Stimulated activated CD8-positive, alpha-beta memory T cell treated with anti-CD3 and anti-CD28 coated beads, Interleukin-12 subunit alpha, Interleukin-12 subunit beta, amount 100 ng/mL, for 24 hours (primary cell): Measurements from ENCODE around the gene TEKT1.
"Not testable (repeated sequence)": the region's sequence is repeated elsewhere in the genome, so short reads cannot be mapped to it uniquely, and the experiment has no call there.

ENCODE experiments used
- DNase-seq: peaks from one replicate; pipeline ENCODE4 v3.0.0-alpha.2; 2020; ENCODE audit errors: extremely low read depth

Gene TEKT1

DNA sequence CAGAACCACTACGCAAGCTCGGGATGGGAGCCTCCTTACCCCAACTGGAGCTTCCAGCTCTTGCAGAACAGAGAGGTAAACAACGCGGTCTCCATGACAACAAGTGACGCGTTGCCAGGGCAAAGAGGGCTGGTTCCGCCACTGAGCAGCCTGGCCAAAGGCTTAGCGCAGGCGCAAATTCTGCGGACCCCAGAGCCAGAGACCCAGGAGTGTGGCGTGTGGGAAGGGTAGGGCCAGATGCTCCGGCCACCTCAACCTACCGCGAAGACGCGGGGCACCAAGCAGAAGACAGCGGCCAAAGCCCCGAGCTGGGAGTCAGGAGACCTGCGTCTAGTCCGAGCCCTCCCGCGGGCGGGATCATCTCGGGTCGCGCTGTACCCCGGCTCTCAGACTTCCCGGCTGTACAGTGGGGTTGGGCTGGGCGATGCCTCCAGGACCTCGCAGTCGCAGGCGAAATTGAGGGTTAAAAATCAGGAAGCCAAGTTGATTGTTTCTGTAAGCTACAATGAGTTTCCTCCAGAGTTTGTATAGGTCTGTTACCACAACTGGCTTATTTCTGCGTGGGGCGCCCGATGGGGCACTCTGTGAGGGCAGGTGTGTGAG is at the start of gene TEKT1:
Gene TEKT1, minus strand, starts transcription at position 69 of the 603 bp plus-strand sequence. CDS start 1,353 bp downstream, outside the sequence.
- DNase-seq = peak; percentile 28

DNA sequence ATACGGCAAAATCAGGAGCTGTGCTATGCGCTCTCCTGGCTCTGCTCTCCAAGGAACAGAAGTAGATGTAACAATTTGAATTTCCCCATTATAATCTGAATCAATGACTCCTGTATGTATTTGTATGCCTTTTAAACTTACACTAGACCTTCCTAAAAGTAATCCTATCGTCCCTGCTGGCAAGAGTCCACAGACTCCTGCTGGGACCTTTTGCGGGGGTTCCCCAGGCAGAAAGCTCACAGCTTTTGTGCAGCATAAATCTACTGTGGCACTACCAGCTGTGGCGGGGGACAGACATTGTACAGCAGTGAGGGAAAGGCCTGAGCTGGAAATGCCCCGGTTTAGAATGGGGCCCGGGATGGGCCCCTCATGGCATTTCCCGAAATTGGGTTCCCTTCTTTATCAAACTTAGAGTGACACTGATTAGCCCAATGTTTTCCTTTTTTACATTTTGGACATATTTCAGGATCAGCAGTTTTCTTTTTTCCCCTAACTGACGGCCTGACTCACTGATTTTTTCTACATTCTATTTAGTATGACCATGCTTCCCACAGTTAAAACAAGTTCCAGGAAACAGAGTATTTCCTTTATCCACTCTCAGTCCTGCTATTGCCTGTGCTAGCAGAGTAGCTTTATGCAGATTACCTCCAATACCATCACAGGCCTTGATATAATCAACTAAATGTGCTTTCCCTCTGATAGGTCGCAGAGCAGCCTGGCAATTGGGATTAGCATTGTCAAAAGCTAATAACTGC is 47.9 kb upstream of the TEKT1 start:
- DNase-seq = not testable (repeated sequence)

DNA sequence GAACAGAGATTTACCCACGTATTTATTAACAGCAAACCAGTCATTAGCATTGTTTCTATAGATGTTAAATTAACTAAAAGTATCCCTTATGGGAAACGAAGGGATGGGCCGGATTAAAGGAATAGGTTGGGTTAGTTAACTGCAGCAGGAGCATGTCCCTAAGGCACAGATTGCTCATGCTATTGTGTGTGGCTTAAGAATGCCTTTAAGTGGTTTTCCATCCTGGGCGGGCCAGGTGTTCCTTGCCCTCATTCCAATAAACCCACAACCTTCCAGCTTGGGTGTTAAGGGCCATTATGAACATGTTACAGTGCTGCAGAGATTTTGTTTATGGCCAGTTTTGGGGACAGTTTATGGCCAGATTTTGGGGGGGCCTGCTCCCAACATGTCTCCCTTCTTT is 43.7 kb upstream of the TEKT1 start:
- DNase-seq = not testable (repeated sequence)

DNA sequence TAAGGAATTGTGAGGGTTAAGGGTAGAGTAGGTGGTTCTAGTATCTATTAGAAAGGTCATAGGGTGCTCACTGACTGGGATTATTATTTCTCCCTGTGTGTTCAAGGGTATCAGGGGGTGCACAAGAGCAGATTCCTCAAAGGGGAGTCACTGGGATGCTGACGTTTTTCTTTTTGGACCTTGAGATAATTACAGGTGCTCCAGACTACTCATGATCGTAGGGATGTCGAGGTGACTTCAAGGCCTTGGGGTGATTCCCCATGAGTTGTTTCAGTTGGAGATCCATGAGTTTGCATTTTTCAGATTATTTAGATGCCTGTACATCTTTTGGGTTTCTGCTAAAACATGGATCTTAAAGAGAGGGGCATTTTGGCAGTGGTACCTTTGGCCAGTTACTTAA is 41.4 kb upstream of the TEKT1 start:
- DNase-seq = no peak

DNA sequence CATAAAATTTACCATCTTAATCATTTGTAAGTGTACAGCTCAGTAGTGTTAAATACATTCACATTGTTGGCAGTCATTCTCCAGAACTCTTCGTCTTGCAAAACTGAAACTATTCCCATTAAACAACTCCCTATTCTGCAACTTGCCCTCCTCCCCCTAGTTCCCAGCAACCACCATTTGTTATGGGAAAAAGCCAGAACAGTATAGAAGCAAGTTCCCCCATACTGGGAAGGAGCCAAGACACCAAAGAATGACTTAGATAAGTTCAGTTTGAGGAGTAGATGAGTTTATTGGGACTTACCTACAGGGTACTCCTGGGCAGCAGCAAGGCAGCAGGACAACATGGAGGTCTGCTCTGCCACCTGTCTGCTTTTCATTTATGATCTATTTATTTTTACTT is 39.3 kb upstream of the TEKT1 start:
- DNase-seq = no peak

DNA sequence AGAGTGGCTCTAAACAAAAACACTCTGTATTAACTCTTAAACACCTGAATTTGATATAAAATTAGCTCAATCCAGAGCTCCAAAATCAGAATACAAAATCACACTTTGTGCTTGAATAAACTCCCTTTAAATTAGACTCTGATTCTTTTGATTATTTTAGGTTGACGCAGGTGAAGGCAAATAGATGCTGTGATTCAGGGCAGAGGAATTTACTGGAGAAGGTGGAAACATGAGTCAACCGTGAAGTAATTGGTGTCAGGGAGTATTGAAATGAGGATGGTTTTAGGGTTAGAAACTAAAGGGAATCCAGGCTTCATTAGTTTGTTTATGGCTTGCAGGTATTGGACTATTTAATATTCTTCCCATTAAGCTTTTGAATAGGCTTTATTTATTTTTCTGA is 37.1 kb upstream of the TEKT1 start:
- DNase-seq = no peak

DNA sequence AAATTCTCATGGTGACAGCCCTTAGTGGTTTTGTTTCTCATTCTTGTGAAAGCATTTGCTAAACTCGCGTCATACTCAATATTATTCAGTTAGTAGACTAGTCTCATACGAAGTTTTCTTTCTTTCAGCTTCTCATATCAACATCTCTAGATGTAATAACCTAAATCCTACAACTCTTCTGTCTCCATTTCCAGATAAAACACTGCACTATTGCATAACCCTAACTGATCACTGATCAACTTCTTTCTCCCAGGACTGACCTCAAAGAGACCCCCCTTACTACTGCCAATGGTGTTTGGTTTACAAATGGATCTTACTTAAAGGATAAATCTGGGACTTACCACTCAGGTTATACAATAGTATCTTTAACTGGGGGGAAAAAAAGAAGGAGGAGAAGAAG is 36.3 kb upstream of the TEKT1 start:
- DNase-seq = no peak

DNA sequence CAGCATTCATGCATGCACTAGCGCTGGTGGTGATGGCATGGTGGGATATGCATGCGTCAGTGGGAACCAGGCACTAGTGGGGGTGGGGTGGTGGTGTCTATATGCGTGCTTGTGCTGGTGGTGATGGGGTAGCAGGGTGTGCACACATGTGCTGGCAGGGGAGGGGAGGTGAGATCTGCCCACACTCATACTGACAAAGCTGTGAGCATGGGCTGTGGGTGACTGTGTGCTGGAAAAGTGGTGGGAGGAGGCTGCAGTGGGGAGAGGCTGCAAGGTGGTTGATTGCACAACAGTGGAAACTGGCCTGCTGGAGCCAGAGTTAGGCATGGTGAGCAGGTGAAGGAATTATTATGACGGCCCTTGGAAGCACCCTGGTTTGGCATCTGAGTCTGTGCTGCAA is 31.3 kb upstream of the TEKT1 start:
- no peak for DNase-seq

DNA sequence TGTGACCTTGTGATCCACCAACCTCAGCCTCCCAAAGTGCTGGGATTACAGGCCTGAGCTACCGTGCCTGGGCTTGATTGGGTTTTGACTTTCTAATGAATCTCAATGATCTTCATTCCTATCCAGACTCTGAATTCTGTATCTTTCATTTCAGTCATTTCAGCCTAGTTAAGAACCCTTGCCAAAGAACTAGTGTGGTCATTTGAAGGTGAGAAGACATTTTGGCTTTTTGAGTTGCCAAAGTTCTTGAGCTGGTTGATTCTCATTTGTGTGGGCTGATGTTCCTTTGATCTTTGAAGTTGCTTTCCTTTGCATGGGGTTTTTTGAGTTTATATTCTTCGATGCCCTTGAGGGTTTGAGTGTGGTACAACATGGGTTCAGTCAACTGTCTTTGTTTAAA is 30.6 kb upstream of the TEKT1 start:
- DNase-seq = no peak

DNA sequence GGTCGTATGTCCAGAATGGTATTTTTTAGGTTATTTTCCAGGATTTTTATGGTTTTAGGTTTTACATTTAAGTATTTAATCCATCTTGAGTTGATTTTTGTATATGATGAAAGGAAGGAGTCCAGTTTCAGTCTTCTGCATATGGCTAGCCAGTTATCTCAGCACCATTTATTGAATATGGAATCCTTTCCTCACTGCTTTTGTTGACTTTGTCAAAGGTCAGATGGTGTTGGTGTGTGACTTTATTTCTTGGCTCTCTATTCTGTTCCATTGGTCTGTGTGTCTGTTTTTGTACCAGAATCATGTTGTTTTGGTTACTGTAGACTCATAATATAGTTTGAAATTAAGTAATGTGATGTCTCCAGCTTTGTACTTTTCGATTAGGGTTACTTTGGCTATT is 26.4 kb upstream of the TEKT1 start:
- no peak for DNase-seq

DNA sequence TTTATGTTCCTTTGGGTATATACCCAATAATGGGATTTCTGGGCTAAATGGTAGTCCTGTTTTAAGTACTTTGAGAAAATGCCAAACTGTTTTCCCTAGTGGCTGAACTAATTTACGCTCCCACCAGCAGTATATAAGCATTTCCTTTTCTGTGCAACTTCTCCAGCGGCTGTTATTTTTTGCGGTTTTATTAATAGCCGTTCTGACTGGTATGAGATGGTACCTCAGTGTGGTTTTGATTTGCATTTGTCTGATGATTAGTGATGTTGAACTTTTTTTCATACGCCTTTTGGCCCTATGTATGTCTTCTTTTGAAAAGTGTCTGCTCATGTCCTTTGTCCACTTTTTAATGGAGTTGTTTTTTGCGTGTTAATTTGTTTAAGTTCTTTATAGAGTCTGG is 25.8 kb upstream of the TEKT1 start:
- no peak for DNase-seq

DNA sequence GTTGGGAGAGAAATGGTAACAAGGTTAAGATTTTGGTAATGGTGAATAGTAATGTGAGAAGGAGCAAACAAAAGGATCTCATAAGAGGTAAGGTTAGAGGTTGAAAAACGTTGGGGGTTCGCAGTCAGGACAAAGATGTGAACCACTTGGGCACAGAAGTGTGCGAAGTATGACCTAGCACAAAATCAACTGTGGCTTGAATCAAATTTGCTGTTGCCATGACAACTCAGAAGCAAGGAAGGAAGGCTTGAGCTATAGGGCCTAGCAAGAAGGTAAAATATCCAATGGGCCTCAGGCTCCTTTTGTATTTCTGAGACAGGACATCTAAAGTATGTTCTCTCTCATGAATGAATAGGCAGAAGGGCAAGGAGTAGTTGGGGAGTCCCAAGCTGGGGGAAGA is 24.5 kb upstream of the TEKT1 start:
- no peak for DNase-seq

DNA sequence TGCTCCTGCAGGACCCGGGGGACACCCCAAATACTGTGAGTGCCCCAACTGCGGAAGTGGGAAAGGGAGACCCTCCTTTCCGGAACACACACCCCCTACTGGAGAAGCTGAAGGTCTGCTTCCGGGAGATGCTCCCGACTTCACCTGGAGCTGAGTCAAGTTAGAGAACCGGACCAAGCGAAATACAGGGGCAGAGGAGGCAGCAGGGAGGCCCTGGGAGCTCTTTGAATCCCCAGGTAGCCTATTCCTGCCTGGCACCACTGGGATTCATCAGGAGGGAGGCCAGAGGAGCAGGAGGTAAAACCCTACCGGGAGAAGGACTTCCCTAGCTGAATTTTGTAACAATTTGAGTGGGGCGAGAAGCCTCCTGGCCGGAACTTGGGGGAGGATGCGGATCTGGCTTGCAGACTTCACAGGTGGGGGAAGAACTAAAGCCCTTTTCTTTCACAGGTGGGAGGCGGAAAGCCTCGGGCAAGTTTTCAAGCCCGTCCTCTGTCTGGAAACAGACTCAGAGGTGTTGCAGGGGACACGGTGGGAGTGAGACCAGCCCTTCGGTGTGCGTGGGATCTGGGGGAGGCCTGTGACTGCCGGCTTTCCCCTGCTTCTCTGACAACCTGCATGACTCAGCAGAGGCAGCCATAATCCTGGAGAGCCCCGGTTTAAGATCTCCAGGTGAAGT is 22.4 kb upstream of the TEKT1 start:
- no peak for DNase-seq

DNA sequence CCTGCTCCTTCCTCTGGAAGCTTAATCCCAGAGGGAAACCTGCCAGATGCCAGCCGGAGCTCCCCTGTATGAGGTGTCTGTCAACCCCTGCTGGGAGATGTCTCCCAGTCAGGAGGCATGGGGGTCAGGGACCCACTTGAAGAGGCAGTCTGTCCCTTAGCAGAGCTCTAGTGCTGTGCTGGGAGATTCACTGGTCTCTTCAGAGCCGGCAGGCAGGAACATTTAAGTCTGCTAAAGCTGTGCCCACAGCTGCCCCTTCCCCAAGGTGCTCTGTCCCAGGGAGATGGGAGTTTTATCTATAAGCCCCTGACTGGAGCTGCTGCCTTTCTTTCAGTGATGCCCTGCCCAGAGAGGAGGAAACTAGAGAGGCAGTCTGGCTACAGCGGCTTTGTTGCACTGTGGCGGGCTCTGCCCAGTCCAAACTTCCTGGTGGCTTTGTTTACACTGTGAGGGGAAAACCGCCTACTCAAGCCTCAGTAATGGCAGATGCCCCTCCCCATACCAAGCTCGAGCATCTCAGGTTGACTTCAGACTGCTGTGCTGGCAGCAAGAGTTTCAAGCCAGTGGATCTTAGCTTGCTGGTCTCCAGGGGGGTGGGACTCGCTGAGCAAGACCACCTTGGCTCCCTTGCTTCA is 17.1 kb upstream of the TEKT1 start:
- not testable (repeated sequence) for DNase-seq

DNA sequence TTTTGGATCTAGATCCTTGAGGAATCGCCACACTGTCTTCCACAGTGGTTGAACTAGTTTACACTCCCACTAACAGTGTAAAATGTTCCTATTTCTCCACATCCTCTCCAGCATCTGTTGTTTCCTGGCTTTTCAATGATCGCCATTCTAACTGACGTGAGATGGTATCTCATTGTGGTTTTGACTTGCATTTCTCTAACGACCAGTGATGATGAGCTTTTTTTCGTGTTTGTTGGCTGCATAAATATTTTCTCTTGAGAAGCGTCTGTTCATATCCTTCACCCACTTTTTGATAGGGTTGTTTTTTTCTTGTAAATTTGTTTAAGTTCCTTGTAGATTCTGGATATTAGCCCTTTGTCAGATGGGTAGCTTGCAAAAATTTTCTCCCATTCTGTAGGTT is 14.6 kb upstream of the TEKT1 start:
- DNase-seq = not testable (repeated sequence)

DNA sequence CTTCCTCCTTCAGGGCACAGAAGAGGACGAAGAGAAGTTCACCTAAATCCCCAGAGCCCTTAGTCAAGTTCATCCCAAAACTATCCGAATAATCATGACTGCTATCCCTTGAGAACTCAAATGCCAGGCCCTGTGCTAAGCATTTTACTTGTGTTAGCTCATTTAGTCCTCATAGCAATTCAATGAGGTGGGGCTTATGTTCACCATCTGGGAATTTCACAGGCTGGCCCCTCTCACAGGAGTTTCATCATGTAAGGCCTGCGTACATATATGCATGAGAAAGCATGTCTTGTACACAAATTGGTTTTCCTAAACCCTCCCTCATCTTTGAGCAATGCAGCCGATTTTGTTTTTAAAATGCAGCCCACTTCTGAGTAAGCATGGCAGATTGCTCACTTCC is 12.9 kb upstream of the TEKT1 start:
- DNase-seq = not testable (repeated sequence)

DNA sequence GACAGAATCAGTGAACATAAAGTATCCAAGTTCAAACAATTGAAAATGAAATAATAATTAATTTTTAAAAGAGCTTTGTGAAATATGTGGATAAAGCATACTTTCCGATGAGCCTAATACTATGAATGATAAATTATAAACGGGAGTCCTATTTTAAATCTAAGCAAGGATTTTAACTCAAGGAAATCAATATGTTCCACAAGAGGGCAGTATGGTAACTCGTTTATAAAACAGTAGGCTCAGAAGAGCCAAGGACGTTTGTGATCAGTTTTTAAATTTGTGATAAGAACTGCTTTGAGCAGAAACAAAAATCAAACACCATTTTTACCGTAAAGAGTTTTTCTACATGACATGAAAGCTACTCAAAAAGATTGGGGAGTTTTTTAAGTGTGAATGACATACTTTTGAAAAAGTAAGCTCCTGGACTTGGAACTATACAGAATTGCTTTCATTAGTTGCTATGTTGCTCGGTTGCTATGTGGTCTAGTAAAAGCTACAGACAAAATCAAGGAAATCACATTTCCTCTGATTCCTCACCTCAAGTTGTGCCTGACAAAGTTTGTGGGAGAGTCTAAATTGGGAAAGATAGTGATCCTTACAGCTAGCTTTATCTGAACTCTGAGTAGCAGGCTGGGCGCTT is 11.8 kb upstream of the TEKT1 start:
- DNase-seq = no peak

DNA sequence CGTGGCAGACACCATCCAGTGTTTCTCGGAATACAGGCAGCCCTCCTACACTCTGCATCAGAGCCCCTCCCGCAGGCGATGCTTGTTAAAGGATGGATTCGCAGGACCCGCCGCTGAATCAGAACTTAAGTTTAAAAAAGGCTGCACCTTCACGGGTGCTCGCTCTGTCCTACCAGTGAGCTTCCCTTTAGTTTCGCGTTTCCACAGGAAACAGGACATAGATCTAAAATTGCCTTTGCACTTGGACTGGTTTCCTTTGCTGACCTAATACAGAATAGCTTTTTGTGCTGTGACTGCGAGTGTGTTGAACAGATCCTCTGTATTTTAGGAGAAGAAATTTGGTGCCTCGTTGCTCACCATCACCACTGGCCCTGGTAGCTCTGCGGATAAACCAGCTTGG is 10.2 kb upstream of the TEKT1 start:
- DNase-seq = not testable (repeated sequence)

DNA sequence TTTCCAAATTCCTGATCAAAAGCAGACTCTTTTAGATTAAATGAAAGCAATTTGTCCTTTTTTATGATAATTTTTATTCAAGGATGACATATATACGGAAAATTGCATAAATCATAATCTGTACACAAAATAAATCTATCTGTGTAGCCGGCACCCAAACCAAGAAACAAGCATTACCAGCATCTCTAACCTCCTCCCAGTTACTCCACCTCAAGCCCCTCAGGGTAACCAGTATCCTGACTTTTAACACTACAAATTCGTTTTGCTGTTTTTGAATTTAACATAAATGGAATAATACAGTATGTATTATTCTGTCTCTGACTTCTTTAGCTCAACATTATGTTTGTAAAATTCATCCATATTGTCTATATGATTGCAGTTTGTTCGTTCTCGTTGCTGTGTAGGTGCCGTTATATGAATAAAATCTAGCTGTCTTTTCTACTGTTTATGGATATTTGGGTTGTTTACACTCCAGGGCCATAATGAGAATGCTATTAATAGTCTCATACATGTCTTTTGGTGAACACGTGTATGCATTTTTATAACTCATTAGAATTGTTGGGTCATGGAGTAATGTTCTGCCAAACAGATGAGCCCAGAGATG is 1.0 kb downstream of the TEKT1 start:
- no peak for DNase-seq

DNA sequence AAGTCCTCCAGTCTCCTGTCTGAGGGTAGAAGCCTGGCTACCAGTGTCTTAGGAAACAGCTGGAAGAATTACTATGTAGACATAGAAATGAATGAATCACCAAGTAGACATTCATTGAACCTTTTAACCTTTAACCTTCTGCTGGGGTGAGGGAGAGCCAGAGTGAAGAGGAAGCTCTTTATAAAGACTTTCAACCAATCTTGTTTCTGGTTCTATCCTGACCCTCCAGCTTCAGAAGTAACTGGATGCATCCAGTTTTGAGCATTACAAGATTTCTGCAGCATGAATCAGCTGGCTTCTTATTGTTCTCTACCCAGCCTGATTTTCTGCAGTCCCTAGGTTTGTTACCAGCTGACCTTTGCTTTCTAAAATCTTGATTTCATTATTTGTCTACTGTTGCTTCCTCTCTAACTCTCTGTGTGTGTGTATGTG is 8.5 kb downstream of the TEKT1 start:
- no peak for DNase-seq

DNA sequence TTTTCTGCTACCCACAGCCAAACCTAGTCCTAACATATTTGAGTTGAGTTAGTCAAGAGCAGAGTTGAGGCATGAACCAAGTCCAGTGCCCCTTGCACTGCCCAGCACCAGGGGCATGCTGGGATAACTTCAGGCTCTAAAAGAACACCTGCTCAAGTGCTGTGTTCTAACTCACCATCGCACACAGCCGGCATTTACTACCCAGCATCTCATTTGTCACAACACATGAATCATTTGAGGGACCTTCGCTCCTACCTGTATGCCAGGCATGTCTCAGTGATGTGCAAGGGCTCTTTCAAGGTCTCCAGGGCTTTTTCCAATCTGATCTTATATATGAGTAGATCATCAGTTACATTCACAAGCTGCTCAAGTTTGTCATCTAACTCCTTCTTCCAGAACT is 12.6 kb downstream of the TEKT1 start:
- DNase-seq = no peak

DNA sequence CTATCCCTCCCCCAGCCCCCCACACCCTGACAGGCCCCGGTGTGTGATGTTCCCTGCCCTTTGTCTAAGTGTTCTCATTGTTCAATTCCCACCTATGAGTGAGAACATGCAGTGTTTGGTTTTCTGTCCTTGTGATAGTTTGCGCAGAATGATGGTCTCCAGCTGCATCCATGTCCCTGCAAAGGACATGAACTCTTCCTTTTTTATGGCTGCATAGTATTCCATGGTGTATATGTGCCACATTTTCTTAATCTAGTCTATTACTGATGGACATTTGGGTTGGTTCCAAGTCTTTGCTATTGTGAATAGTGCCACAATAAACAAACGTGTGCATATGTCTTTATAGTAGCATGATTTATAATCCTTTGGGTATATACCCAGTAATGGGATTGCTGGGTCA is 15.2 kb downstream of the TEKT1 start:
- DNase-seq = not testable (repeated sequence)
